Esophagus muscularis mucosa (tissue), 4 donors: ENCODE results near the gene PITPNM3.

Experiments
- CTCF ChIP-seq, 3 experiments: fragments of 200-600 bp in 2 of 3; fragments of 450-650 bp in 1 of 3; sonication (generic) in 2 of 3; IDR thresholded peaks; one replicate each; pipeline ENCODE4 v1.5.1; 2017 to 2019; ENCODE audit warnings: antibody characterized with exemption in 3 of 3, mild to moderate bottlenecking in 2 of 3, moderate library complexity in 1 of 3
- EP300 ChIP-seq: sonication (generic); formaldehyde crosslinking; IDR thresholded peaks from one replicate; pipeline ENCODE4 v1.6.1; 2017; ENCODE audit warnings: antibody characterized with exemption
- POLR2A ChIP-seq: fragments of 450-650 bp; IDR thresholded peaks from one replicate; pipeline ENCODE4 v1.6.1; 2017; ENCODE audit warnings: antibody characterized with exemption, moderate library complexity, mild to moderate bottlenecking, low read depth
- POLR2AphosphoS5 ChIP-seq, 2 donors: sonication (generic); formaldehyde crosslinking; IDR thresholded peaks; one replicate each; pipeline ENCODE4 v1.6.1; 2017; ENCODE audit warnings: antibody characterized with exemption in 2 of 2

GRCh38 chr17:6456321-6456720 is 100.0 kb downstream of the PITPNM3 start:
- TF ChIP-seq CTCF (IDR thresholded peaks at IDR 0.05), result no peak
- TF ChIP-seq POLR2AphosphoS5 (IDR thresholded peaks at IDR 0.05), result no peak
- no peak for TF ChIP-seq POLR2A
- no peak for TF ChIP-seq EP300
